Activated CD4-positive, alpha-beta memory T cell treated with anti-CD3 and anti-CD28 coated beads, Interleukin-2, amount 10 ng/mL, durations not matched to agents 7 days and 5 days (primary cell): ENCODE measurements around the gene ZFAND6. TPM values are rescaled to one million over a fixed set of nuclear protein-coding genes. Genes with fewer than 3 reads are reported as not detected.

Experiments used
- CTCF ChIA-PET: fragments of 350-600 bp; sonication (Branson Sonifier 250); formaldehyde crosslinking; loops from one replicate; lab custom pipeline; 2021; ENCODE audit warnings: antibody characterized with exemption, inconsistent platforms; lab: Charles Lee
- POLR2A ChIA-PET: fragments of 350-600 bp; sonication (Branson Sonifier 250); formaldehyde crosslinking; loops from one replicate; lab custom pipeline; 2021; ENCODE audit warnings: antibody characterized with exemption; lab: Charles Lee
- DNase-seq: peaks from one replicate; pipeline ENCODE4 v3.0.0-alpha.2; 2020
- H3K27ac Mint-ChIP-seq: one replicate; pipeline ENCODE4 v1.8.0; 2021; ENCODE audit warnings: mild to moderate bottlenecking, mixed read lengths
- H3K27me3 Mint-ChIP-seq: one replicate; pipeline ENCODE4 v1.8.0; 2021; ENCODE audit warnings: mixed read lengths
- H3K36me3 Mint-ChIP-seq: one replicate; pipeline ENCODE4 v1.8.0; 2021; ENCODE audit warnings: low read depth, mixed read lengths
- H3K4me1 Mint-ChIP-seq: one replicate; pipeline ENCODE4 v1.8.0; 2021; ENCODE audit warnings: mixed read lengths
- H3K4me3 Mint-ChIP-seq: one replicate; pipeline ENCODE4 v1.8.0; 2021; ENCODE audit warnings: mild to moderate bottlenecking, mixed read lengths
- H3K9me3 Mint-ChIP-seq: one replicate; pipeline ENCODE4 v1.8.0; 2021; ENCODE audit warnings: mixed read lengths
- total RNA-seq, 2 experiments: library from RNA; stranded (reverse); gene quantifications; one replicate each; pipeline ENCODE4 v1.2.3, GENCODE V29; 2021

Gene ZFAND6
- total RNA-seq, 2 experiments from 2014 or later: 46.7 to 48.7 TPM

- DNase-seq: no peak
Measured at GRCh38 chr15:80180468-80180867, 121.0 kb downstream of the ZFAND6 start.

GRCh38 chr15:80180986-80181385, 121.5 kb downstream of the ZFAND6 start:
- no peaks in the 10 kb centered on the region for H3K9me3 Mint-ChIP-seq
- H3K27me3 Mint-ChIP-seq: no peaks in the 10 kb centered on the region
- CTCF ChIA-PET: no interaction called here
- no peak overlapping the region for H3K27ac Mint-ChIP-seq
- peaks cover 42% of the 10 kb centered on the region for H3K36me3 Mint-ChIP-seq
- POLR2A ChIA-PET: no interaction called here
- no peak overlapping the region for H3K4me3 Mint-ChIP-seq
- DNase-seq: no peak
- no peaks in the 10 kb centered on the region for H3K4me1 Mint-ChIP-seq

More at GRCh38 chr15:80180468-80180867, 121.0 kb downstream of the ZFAND6 start:
- CTCF ChIA-PET: no interaction called here
- Mint-ChIP-seq H3K4me3 (no peak overlapping the region), H3K9me3 (no peaks in the 10 kb centered on the region), H3K36me3 (peaks cover 43% of the 10 kb centered on the region), H3K4me1 (no peaks in the 10 kb centered on the region), H3K27ac (no peak overlapping the region), H3K27me3 (no peaks in the 10 kb centered on the region)
- POLR2A ChIA-PET: no interaction called here

DNA sequence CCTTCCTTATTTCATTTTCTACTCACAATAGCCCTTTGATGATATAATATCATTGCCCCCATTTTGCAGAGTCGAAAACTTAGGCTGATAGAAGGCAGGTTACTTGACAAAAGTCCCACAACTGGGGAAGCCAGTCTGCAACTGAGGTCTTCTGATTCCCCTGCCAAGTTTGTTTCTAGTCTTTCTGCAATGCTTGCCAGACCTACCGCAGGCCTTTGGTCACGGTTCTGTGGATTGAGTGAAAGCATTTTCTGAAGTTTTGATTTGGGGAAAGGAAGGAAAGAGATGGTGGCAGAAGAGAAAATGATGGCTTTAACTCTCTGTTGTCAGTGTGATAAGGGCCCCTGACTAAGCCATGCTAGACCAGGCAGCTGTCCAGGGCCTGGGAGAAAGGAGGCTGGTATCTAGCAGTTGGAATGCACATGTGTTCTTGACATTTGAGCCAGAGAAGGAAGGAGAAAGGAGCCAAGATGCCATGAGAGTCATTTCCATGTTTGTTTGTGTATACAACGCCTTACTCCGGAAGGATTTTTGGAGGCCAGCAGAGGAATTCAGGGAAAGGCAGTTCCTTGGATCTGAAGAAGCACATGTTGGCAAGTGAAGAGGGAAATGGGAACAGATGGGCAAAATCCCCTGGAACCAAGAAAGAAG, 123.3 kb downstream of the ZFAND6 start:
- no peaks in the 10 kb centered on the region for H3K9me3 Mint-ChIP-seq
- H3K4me3 Mint-ChIP-seq: no peak overlapping the region
- H3K36me3 Mint-ChIP-seq: peaks cover 49% of the 10 kb centered on the region
- H3K4me1 Mint-ChIP-seq: no peaks in the 10 kb centered on the region
- H3K27me3 Mint-ChIP-seq: no peaks in the 10 kb centered on the region
- DNase-seq: no peak
- POLR2A ChIA-PET: no interaction called here
- CTCF ChIA-PET: interaction anchor here (0.6 kb wide), 1 partner anchor 997 kb away, joined by 4 read pairs; no protein-coding TSS in a partner anchor
- H3K27ac Mint-ChIP-seq: no peak overlapping the region

- Mint-ChIP-seq H3K27ac (no peak overlapping the region), H3K27me3 (no peaks in the 10 kb centered on the region), H3K36me3 (peaks cover 47% of the 10 kb centered on the region), H3K9me3 (no peaks in the 10 kb centered on the region), H3K4me1 (no peaks in the 10 kb centered on the region), H3K4me3 (no peak overlapping the region)
- no peak for DNase-seq
- ChIA-PET CTCF (no interaction called here), POLR2A (no interaction called here)
Measured at GRCh38 chr15:80183306-80183705, 123.8 kb downstream of the ZFAND6 start.

DNA sequence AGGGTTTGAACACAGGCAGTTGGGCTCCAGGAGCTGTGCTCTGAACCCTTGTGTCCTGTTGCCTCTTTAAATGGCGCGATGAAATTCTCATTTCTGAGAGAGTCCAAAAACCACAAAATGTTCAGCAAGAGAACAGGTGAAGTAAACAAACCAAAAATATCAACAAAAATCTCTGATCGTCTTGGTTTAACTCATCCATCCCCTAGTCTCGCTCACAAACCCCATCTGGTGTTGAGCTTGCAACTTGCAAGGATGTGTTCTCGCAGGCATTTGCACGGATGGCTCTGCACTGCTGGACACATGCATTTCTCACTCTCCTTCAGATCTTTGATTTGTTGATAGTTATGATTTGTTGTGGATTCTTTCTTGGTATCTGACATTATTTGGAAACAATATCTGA, 124.4 kb downstream of the ZFAND6 start:
- no peaks in the 10 kb centered on the region for H3K27me3 Mint-ChIP-seq
- DNase-seq: no peak
- H3K9me3 Mint-ChIP-seq: no peaks in the 10 kb centered on the region
- no peaks in the 10 kb centered on the region for H3K4me1 Mint-ChIP-seq
- H3K27ac Mint-ChIP-seq: no peak overlapping the region
- CTCF ChIA-PET: no interaction called here
- H3K36me3 Mint-ChIP-seq: peaks cover 48% of the 10 kb centered on the region
- POLR2A ChIA-PET: no interaction called here
- no peak overlapping the region for H3K4me3 Mint-ChIP-seq

DNA sequence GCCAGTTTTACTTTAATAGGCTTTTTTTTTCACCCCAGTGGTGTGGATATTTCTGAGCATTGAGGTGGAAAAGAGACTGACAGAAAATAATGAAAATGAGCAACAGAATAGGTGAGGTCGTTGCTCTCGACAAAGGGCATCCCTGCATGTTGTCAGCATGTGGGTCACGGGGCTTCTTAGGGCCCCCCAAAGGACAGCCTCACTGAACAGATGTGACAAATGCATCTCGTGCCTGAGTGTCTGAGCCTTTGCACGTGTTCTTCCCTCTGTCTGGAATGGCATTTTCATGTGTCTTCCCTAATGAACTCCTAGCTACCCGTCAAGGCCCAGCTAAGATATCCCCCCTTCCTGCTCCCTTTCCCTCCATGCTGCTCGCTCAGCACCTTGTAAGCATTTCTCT, 125.1 kb downstream of the ZFAND6 start:
- Mint-ChIP-seq H3K4me3 (no peak overlapping the region), H3K36me3 (peaks cover 46% of the 10 kb centered on the region), H3K4me1 (no peaks in the 10 kb centered on the region), H3K27me3 (no peaks in the 10 kb centered on the region), H3K27ac (no peak overlapping the region), H3K9me3 (no peaks in the 10 kb centered on the region)
- POLR2A ChIA-PET: no interaction called here
- CTCF ChIA-PET: no interaction called here
- no peak for DNase-seq

- H3K4me1 Mint-ChIP-seq: no peaks in the 10 kb centered on the region
- no peak for DNase-seq
- H3K9me3 Mint-ChIP-seq: no peaks in the 10 kb centered on the region
- no peaks in the 10 kb centered on the region for H3K27me3 Mint-ChIP-seq
- ChIA-PET POLR2A (no interaction called here), CTCF (no interaction called here)
- no peak overlapping the region for H3K27ac Mint-ChIP-seq
- no peak overlapping the region for H3K4me3 Mint-ChIP-seq
- peaks cover 46% of the 10 kb centered on the region for H3K36me3 Mint-ChIP-seq
Measured at GRCh38 chr15:80185152-80185551, 125.7 kb downstream of the ZFAND6 start.

DNA sequence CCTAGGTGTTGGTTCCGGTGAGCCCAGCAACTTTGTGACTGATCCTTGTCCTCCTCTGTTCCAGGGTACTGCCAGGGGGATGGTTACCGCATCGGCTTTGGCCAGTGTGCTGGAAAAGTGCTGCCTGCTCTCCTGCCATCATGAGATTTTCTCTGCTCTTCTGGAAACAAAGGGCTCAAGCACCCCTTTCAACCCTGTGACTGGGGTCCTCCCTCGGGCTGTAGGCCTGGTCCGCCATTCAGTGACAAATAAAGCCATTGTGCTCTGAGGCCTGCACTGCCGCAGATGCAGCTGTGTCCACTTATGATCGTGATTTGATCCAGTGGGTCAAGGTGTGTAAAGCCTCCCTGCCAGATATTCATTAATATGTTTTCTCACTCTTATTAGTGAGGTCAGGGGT, 126.6 kb downstream of the ZFAND6 start:
- ChIA-PET CTCF (interaction anchor here (1.3 kb wide), 1 partner anchor 13 kb away, joined by 4 read pairs; no protein-coding TSS in a partner anchor), POLR2A (no interaction called here)
- Mint-ChIP-seq H3K4me1 (no peaks in the 10 kb centered on the region), H3K4me3 (no peak overlapping the region), H3K27ac (no peak overlapping the region), H3K9me3 (no peaks in the 10 kb centered on the region), H3K27me3 (no peaks in the 10 kb centered on the region), H3K36me3 (peaks cover 46% of the 10 kb centered on the region)
- no peak for DNase-seq

GRCh38 chr15:80186597-80186996, 127.1 kb downstream of the ZFAND6 start:
- Mint-ChIP-seq H3K4me3 (no peak overlapping the region), H3K4me1 (no peaks in the 10 kb centered on the region), H3K9me3 (no peaks in the 10 kb centered on the region), H3K27me3 (no peaks in the 10 kb centered on the region), H3K36me3 (peaks cover 46% of the 10 kb centered on the region), H3K27ac (no peak overlapping the region)
- CTCF ChIA-PET: interaction anchor here (1.3 kb wide), 1 partner anchor 13 kb away, joined by 4 read pairs; no protein-coding TSS in a partner anchor
- DNase-seq: no peak
- POLR2A ChIA-PET: no interaction called here

Other genes starting within 250 kb of the ZFAND6 start
- 10 to 100 TPM; 20.2 to 22.6 TPM for gene MTHFS, start 162.7 kb upstream of the ZFAND6 start, total RNA-seq
- gene BCL2A1, start 88.5 kb upstream of the ZFAND6 start, total RNA-seq: 10 to 100 TPM; 12.3 to 14.1 TPM
- gene FAH, start 93.3 kb downstream of the ZFAND6 start, total RNA-seq: 10 to 100 TPM; 42.5 to 43.6 TPM
- not detected for gene CTXND1, start 192.5 kb downstream of the ZFAND6 start, total RNA-seq